Cerebellar nuclear complex (tissue), 1 donor: ENCODE results near the gene EYA2.

Source experiments
- DNase-seq, 2 experiments: peaks; one replicate each; lab custom pipeline; 2025; lab: John Stamatoyannopoulos, UW

The EYA2 gene

GRCh38 chr20:47066484-47067270 lies 172.0 kb downstream of the EYA2 start:
- no peak for DNase-seq

- DNase-seq: no peak
Measured at GRCh38 chr20:47067776-47068175, 173.1 kb downstream of the EYA2 start.

GRCh38 chr20:47070176-47070575 lies 175.5 kb downstream of the EYA2 start:
- DNase-seq: no peak

GRCh38 chr20:47071646-47072185 lies 177.1 kb downstream of the EYA2 start:
- DNase-seq: no peak

GRCh38 chr20:47073766-47074475 lies 179.3 kb downstream of the EYA2 start:
- no peak for DNase-seq

GRCh38 chr20:47075263-47075662 lies 180.6 kb downstream of the EYA2 start:
- no peak for DNase-seq

GRCh38 chr20:47079047-47079446 lies 184.4 kb downstream of the EYA2 start:
- no peak for DNase-seq

- DNase-seq: no peak
Measured at GRCh38 chr20:47080365-47080764, 185.7 kb downstream of the EYA2 start.

- no peak for DNase-seq
Measured at GRCh38 chr20:47086316-47086715, 191.7 kb downstream of the EYA2 start.

GRCh38 chr20:47088335-47088734 lies 193.7 kb downstream of the EYA2 start:
- DNase-seq: no peak

GRCh38 chr20:47089151-47089550 lies 194.5 kb downstream of the EYA2 start:
- DNase-seq: no peak

- DNase-seq: no peak
Measured at GRCh38 chr20:47090835-47091234, 196.2 kb downstream of the EYA2 start.

GRCh38 chr20:47093320-47093966 lies 198.8 kb downstream of the EYA2 start:
- DNase-seq: no peak

GRCh38 chr20:47095690-47096089 lies 201.0 kb downstream of the EYA2 start:
- no peak for DNase-seq

GRCh38 chr20:47097691-47098622 lies 203.3 kb downstream of the EYA2 start:
- no peak for DNase-seq

- no peak for DNase-seq
Measured at GRCh38 chr20:47099093-47099492, 204.4 kb downstream of the EYA2 start.

- DNase-seq: no peak
Measured at GRCh38 chr20:47099825-47100441, 205.3 kb downstream of the EYA2 start.

- DNase-seq: no peak
Measured at GRCh38 chr20:47102629-47103028, 208.0 kb downstream of the EYA2 start.

GRCh38 chr20:47106786-47107185 lies 212.1 kb downstream of the EYA2 start:
- no peak for DNase-seq

GRCh38 chr20:47108994-47109393 lies 214.4 kb downstream of the EYA2 start:
- no peak for DNase-seq

GRCh38 chr20:47110819-47111218 lies 216.2 kb downstream of the EYA2 start:
- no peak for DNase-seq
